Spleen (tissue), 11 donors: ENCODE measurements around the gene HIRIP3. TPM values are rescaled to one million over a fixed set of nuclear protein-coding genes. Genes with fewer than 3 reads are reported as not detected.
A peak's percentile ranks its signal among the peaks of the same experiment; 100 is the strongest.

Experiments
- DNase-seq: peaks from one replicate; pipeline ENCODE4 v3.0.0-alpha.2; 2020
- H3K27ac ChIP-seq, 8 donors: fragments of 200-600 bp; sonication (generic) in 7 of 8; 1 replicate in 4 of 8; 2 replicates in 4 of 8; pipeline versions ENCODE4 v1.5.0 to v1.8.0; 2016 to 2021; ENCODE audit warnings: inconsistent platforms in 4 of 8, mild to moderate bottlenecking in 4 of 8, moderate library complexity in 1 of 8
- H3K27me3 ChIP-seq, 7 donors: fragments of 200-600 bp; sonication (generic) in 6 of 7; replicated peaks in 1 of 7; 1 replicate in 4 of 7; 2 replicates in 3 of 7; pipeline versions ENCODE4 v1.5.0 to v1.8.0; 2016 to 2021; ENCODE audit warnings: inconsistent platforms in 3 of 7, mild to moderate bottlenecking in 1 of 7
- H3K36me3 ChIP-seq, 6 donors: fragments of 200-600 bp; sonication (generic) in 5 of 6; 1 replicate in 4 of 6; 2 replicates in 2 of 6; pipeline versions ENCODE4 v1.5.0 to v1.8.0; 2016 to 2021; ENCODE audit warnings: inconsistent platforms in 2 of 6
- H3K4me1 ChIP-seq, 6 donors: fragments of 200-600 bp; sonication (generic) in 5 of 6; 1 replicate in 3 of 6; 2 replicates in 3 of 6; pipeline versions ENCODE4 v1.5.0 to v1.8.0; 2016 to 2021; ENCODE audit warnings: inconsistent platforms in 3 of 6
- H3K4me3 ChIP-seq, 8 donors: fragments of 200-600 bp; sonication (generic) in 7 of 8; 1 replicate in 4 of 8; 2 replicates in 4 of 8; pipeline versions ENCODE4 v1.5.0 to v1.8.0; 2016 to 2021; ENCODE audit warnings: inconsistent platforms in 4 of 8, mild to moderate bottlenecking in 4 of 8, moderate library complexity in 2 of 8
- H3K9me3 ChIP-seq, 8 donors: fragments of 200-600 bp; sonication (generic) in 7 of 8; 1 replicate in 4 of 8; 2 replicates in 4 of 8; pipeline versions ENCODE4 v1.5.0 to v1.8.0; 2016 to 2021; ENCODE audit warnings: inconsistent platforms in 4 of 8
- CTCF ChIP-seq, 11 experiments: fragments of 200-600 bp in 7 of 11; fragments of 450-650 bp in 4 of 11; sonication (generic) in 4 of 11; IDR thresholded peaks in 8 of 11; conservative IDR thresholded peaks in 3 of 11; 1 replicate in 7 of 11; 2 replicates in 4 of 11; pipeline versions ENCODE4 v1.4.0 to v1.8.0; 2016 to 2021; ENCODE audit warnings: antibody characterized with exemption in 11 of 11, inconsistent platforms in 4 of 11, mild to moderate bottlenecking in 1 of 11
- POLR2A ChIP-seq, 3 donors: fragments of 450-650 bp; IDR thresholded peaks; one replicate each; pipeline ENCODE4 v1.5.1; 2017; ENCODE audit warnings: antibody characterized with exemption in 3 of 3, mild to moderate bottlenecking in 1 of 3
- POLR2AphosphoS5 ChIP-seq, 3 donors: sonication (generic); formaldehyde crosslinking; IDR thresholded peaks; one replicate each; pipeline ENCODE4 v1.5.1; 2017; ENCODE audit warnings: antibody characterized with exemption in 3 of 3
- WGBS, 5 donors: extraction: QIAGEN DNeasy Blood & Tissue Kit in 3 of 5; methylation state at CpG; one replicate each; pipeline versions ENCODE4 v1.1.5 to v1.1.7; 2013 to 2018; 5-methylcytosine and 5-hydroxymethylcytosine counted together
- intact Hi-C: fragments of 100-400 bp; cut with DNase I; formaldehyde crosslinking; loops from one replicate; pipeline ENCODE4 v1.15.0; 2023; ENCODE audit warnings: low total_unique reads
- polyA plus RNA-seq, 3 donors: library from polyadenylated mRNA; stranded (reverse); fragments of 200-250 nt; gene quantifications; one replicate each; pipeline ENCODE4 v1.2.1, GENCODE V29; 2013
- total RNA-seq, 7 donors: library from RNA; depleted of rRNA in 3 of 7; stranded (reverse); fragments of >200 nt in 3 of 7; fragmentation: NEBNext Ultra II Directional in 4 of 7; extraction: Animal tissue kit (Norgen Biotek cat#: 25700) in 4 of 7; gene quantifications; one replicate each; pipeline versions ENCODE4 v1.1.0 to v1.2.1, GENCODE V29; 2016 to 2021
- donor health status: healthy with polysubstance abuse.
- donor health status: DM: no; HTN: no; CAD: no; lungs with moderate emphysema.
- donor health status: DM: no; HTN: no; CAD: no.
- donor health status: Bipolar disorder and iron deficiency.
- donor health status: healthy.
- donor health status: DM: no; HTN: no; CAD: no.
- donor health status: DM: yes; HTN: yes; CAD: no.

HIRIP3 gene
- total and polyA plus RNA-seq, 10 donors, result 10.0 to 17.7 (median 14.0) TPM

GRCh38 chr16:29991571-29991904 lies 3.9 kb downstream of the HIRIP3 start:
- no peak for TF ChIP-seq CTCF (IDR thresholded peaks at IDR 0.05 in 8 of 11, conservative IDR thresholded peaks at IDR 0.05 in 3 of 11)
- TF ChIP-seq POLR2AphosphoS5 (IDR thresholded peaks at IDR 0.05), result peak in 2 of 3 donors; percentile 21 to 36
- intact Hi-C loops, result no loop called here
- no peaks in the 10 kb centered on the region for H3K27me3 ChIP-seq
- no peak overlapping the region for H3K4me3 ChIP-seq
- H3K36me3 ChIP-seq, result peaks cover 4 to 74% (median 70%) of the 10 kb centered on the region in 6 donors
- peaks cover 11 to 28% (median 21%) of the 10 kb centered on the region in 6 donors for H3K4me1 ChIP-seq
- 81 to 94% (median 87%) methylated on average over 4 to 5 of the region's 5 CpGs for WGBS, 5 donors
- peak overlapping the region in 1 of 8 donors; percentile 10 for H3K27ac ChIP-seq
- DNase-seq, result peak; percentile 47
- no peaks in the 10 kb centered on the region for H3K9me3 ChIP-seq

- H3K27ac ChIP-seq, result no peak overlapping the region
- TF ChIP-seq POLR2AphosphoS5 (IDR thresholded peaks at IDR 0.05), result peak in 2 of 3 donors; percentile 24 to 55
- TF ChIP-seq CTCF (IDR thresholded peaks at IDR 0.05 in 8 of 11, conservative IDR thresholded peaks at IDR 0.05 in 3 of 11), result no peak
- TF ChIP-seq POLR2A (IDR thresholded peaks at IDR 0.05), result no peak
- H3K27me3 ChIP-seq, result no peaks in the 10 kb centered on the region
- 91 to 95% (median 94%) methylated on average over 18 to 35 of the region's 35 CpGs for WGBS, 5 donors
- intact Hi-C loops, result no loop called here
- peaks cover 4 to 79% (median 75%) of the 10 kb centered on the region in 6 donors for H3K36me3 ChIP-seq
- DNase-seq, result peak; percentile 73
- H3K9me3 ChIP-seq, result no peaks in the 10 kb centered on the region
- no peak overlapping the region for H3K4me3 ChIP-seq
- H3K4me1 ChIP-seq, result peaks cover 11 to 25% (median 18%) of the 10 kb centered on the region in 6 donors
Measured at GRCh38 chr16:29990883-29991570, 4.4 kb downstream of the HIRIP3 start.

- Histone ChIP-seq H3K4me3 (no peak overlapping the region), H3K27me3 (no peaks in the 10 kb centered on the region), H3K36me3 (peaks cover 4 to 89% (median 85%) of the 10 kb centered on the region in 6 donors), H3K4me1 (peaks cover 10 to 22% (median 15%) of the 10 kb centered on the region in 6 donors), H3K27ac (no peak overlapping the region), H3K9me3 (no peaks in the 10 kb centered on the region)
- intact Hi-C loops, result no loop called here
- DNase-seq, result no peak
- WGBS, 5 donors, result 74 to 93% (median 85%) methylated on average over 2 of the region's 2 CpGs
- TF ChIP-seq POLR2A (IDR thresholded peaks at IDR 0.05) (no peak), POLR2AphosphoS5 (IDR thresholded peaks at IDR 0.05) (no peak), CTCF (IDR thresholded peaks at IDR 0.05 in 8 of 11, conservative IDR thresholded peaks at IDR 0.05 in 3 of 11) (no peak)
Measured at GRCh38 chr16:29990034-29990433, 5.4 kb downstream of the HIRIP3 start.

GRCh38 chr16:29989111-29989858 lies 6.1 kb downstream of the HIRIP3 start:
- no peak overlapping the region for H3K27ac ChIP-seq
- 86 to 92% (median 88%) methylated on average over 23 of the region's 23 CpGs for WGBS, 5 donors
- TF ChIP-seq POLR2A (IDR thresholded peaks at IDR 0.05) (no peak), POLR2AphosphoS5 (IDR thresholded peaks at IDR 0.05) (peak in 2 of 3 donors; percentile 23 to 32)

More at GRCh38 chr16:29989111-29989858, 6.1 kb downstream of the HIRIP3 start:
- H3K27me3 ChIP-seq, result no peaks in the 10 kb centered on the region
- intact Hi-C loops, result no loop called here
- peaks cover 4 to 97% (median 93%) of the 10 kb centered on the region in 6 donors for H3K36me3 ChIP-seq
- peak; percentile 49 for DNase-seq
- H3K4me1 ChIP-seq, result peaks cover 3 to 15% (median 7%) of the 10 kb centered on the region in 6 donors
- H3K9me3 ChIP-seq, result no peaks in the 10 kb centered on the region
- no peak overlapping the region for H3K4me3 ChIP-seq
